ENCODE measurements around the gene GNG12.

Gene GNG12

DNA sequence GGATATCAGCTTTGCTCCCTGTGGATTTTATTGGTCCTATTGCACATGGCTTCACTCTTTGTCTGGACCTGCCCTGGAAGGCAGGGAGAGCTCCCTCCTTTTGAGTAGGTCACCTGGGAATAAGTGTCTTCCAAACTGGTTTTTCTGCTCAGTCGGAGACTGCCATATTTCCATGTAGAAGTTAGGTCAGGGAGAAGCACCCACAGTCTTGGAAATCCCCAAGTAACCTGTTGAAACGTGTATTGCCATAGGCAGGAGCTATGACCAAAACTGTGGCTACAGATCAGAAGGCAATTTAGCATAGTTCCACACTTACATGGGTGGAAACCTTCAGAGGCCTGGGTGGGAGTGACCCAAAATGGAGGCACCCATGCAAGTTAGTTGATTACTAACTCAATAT, 3.5 kb upstream of the GNG12 start:
- no peaks in the 10 kb centered on the region for H3K36me3 ChIP-seq (ENCODE audit: insufficient read depth)

DNA sequence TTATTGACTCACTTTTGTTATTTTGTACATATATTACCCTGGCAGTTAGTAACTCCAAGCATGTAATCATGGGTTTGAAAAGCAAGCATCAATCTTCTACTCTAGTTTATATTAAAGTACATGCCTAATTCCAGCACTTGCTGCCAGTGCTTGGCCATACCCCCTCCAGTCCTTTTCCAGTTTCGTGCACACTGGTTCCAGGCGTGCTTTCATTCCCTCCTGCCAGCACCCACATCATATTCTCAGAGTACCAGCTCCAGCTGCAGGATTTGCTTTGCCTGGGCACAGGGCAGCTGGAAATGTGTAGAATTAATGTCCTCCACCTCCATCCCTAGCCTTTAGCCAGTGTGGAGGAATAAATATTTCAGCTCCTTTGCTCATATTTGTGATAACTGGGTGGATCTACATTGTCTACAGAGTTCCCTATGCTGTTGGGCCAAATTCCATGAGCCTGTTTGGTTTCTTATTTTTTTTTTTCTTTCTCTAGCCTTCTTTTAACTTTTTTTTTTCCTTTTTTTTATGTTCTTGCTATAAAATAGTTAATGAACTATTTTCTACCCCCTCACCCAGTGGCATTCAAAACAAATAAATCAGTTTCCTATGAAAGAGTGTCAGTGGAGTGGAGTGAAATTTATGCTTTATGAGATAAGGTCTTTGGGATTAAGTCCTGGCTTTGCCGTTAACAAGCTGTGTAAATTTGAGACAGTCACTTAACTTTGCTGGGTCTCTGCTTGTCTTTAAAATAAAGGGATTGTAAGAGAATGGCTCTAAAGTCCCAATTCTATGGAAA, 2.6 kb upstream of the GNG12 start:
- no peaks in the 10 kb centered on the region for H3K36me3 ChIP-seq (ENCODE audit: insufficient read depth)
- no peaks in the 10 kb centered on the region for H3K27me3 ChIP-seq (ENCODE audit: insufficient read depth, low read depth)
- no peak overlapping the region for H3K4me2 ChIP-seq
- no peak overlapping the region for H3K4me3 ChIP-seq (IDR thresholded peaks at IDR 0.05; ENCODE audit: insufficient read depth, low read depth, low read length)
- H4K20me1 ChIP-seq (ENCODE audit: insufficient read depth), result no peaks in the 10 kb centered on the region
- no peak overlapping the region for H3K9ac ChIP-seq
- no peaks in the 10 kb centered on the region for H3K79me2 ChIP-seq (ENCODE audit: insufficient read depth, low read depth)
- H3K4me1 ChIP-seq (ENCODE audit: low read depth, poor library complexity, severe bottlenecking), result no peaks in the 10 kb centered on the region
- no peak overlapping the region for H3K27ac ChIP-seq
- TF ChIP-seq, protein P1, sequence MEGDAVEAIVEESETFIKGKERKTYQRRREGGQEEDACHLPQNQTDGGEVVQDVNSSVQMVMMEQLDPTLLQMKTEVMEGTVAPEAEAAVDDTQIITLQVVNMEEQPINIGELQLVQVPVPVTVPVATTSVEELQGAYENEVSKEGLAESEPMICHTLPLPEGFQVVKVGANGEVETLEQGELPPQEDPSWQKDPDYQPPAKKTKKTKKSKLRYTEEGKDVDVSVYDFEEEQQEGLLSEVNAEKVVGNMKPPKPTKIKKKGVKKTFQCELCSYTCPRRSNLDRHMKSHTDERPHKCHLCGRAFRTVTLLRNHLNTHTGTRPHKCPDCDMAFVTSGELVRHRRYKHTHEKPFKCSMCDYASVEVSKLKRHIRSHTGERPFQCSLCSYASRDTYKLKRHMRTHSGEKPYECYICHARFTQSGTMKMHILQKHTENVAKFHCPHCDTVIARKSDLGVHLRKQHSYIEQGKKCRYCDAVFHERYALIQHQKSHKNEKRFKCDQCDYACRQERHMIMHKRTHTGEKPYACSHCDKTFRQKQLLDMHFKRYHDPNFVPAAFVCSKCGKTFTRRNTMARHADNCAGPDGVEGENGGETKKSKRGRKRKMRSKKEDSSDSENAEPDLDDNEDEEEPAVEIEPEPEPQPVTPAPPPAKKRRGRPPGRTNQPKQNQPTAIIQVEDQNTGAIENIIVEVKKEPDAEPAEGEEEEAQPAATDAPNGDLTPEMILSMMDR (conservative IDR thresholded peaks at IDR 0.05; ENCODE audit: low read depth, low read length), result no peak
- H2AFZ ChIP-seq (ENCODE audit: low read depth), result no peak overlapping the region

More for the DNA sequence above, 3.5 kb upstream of the GNG12 start:
- Histone ChIP-seq H3K27ac (no peak overlapping the region), H4K20me1 (ENCODE audit: insufficient read depth) (no peaks in the 10 kb centered on the region), H3K79me2 (ENCODE audit: insufficient read depth, low read depth) (no peaks in the 10 kb centered on the region), H3K27me3 (ENCODE audit: insufficient read depth, low read depth) (no peaks in the 10 kb centered on the region), H3K9ac (no peak overlapping the region), H3K4me1 (ENCODE audit: low read depth, poor library complexity, severe bottlenecking) (no peaks in the 10 kb centered on the region), H3K4me2 (no peak overlapping the region), H2AFZ (ENCODE audit: low read depth) (no peak overlapping the region), H3K4me3 (IDR thresholded peaks at IDR 0.05; ENCODE audit: insufficient read depth, low read depth, low read length) (no peak overlapping the region)
- TF ChIP-seq, protein P1 (conservative IDR thresholded peaks at IDR 0.05; ENCODE audit: low read depth, low read length), result no peak

GRCh38 chr1:67834246-67834877, 1.1 kb upstream of the GNG12 start:
- Histone ChIP-seq H3K79me2 (ENCODE audit: insufficient read depth, low read depth) (no peaks in the 10 kb centered on the region), H2AFZ (ENCODE audit: low read depth) (no peak overlapping the region), H3K9ac (no peak overlapping the region), H3K4me2 (no peak overlapping the region), H3K4me1 (ENCODE audit: low read depth, poor library complexity, severe bottlenecking) (no peaks in the 10 kb centered on the region), H3K36me3 (ENCODE audit: insufficient read depth) (no peaks in the 10 kb centered on the region), H3K27ac (no peak overlapping the region), H4K20me1 (ENCODE audit: insufficient read depth) (no peaks in the 10 kb centered on the region), H3K4me3 (IDR thresholded peaks at IDR 0.05; ENCODE audit: insufficient read depth, low read depth, low read length) (no peak overlapping the region), H3K27me3 (ENCODE audit: insufficient read depth, low read depth) (no peaks in the 10 kb centered on the region)
- TF ChIP-seq, protein P1 (conservative IDR thresholded peaks at IDR 0.05; ENCODE audit: low read depth, low read length), result no peak

DNA sequence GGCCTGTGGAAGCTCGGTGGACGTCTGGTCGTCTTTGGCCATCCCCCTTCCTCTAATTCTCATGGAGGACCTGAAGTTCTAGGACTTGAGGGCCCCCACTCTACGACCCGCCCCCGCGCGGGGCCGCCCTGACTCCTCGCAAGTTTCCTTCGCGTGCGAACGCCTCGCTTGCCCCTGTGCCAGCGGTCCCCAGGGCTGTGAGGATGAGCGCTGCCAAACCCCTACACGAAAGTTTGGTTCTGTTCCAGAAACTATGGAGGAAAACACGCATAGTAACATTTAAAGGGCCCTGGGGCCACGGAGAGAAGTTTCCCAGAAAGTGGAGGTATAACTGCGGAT, 304 bp upstream of the GNG12 start:
- H3K9ac ChIP-seq, result no peak overlapping the region
- H3K79me2 ChIP-seq (ENCODE audit: insufficient read depth, low read depth), result no peaks in the 10 kb centered on the region
- H3K4me1 ChIP-seq (ENCODE audit: low read depth, poor library complexity, severe bottlenecking), result no peaks in the 10 kb centered on the region
- H3K36me3 ChIP-seq (ENCODE audit: insufficient read depth), result no peaks in the 10 kb centered on the region
- TF ChIP-seq, protein P1 (conservative IDR thresholded peaks at IDR 0.05; ENCODE audit: low read depth, low read length), result no peak
- H3K4me3 ChIP-seq (IDR thresholded peaks at IDR 0.05; ENCODE audit: insufficient read depth, low read depth, low read length), result no peak overlapping the region
- no peak overlapping the region for H3K27ac ChIP-seq
- no peaks in the 10 kb centered on the region for H4K20me1 ChIP-seq (ENCODE audit: insufficient read depth)
- H3K4me2 ChIP-seq, result peak overlapping the region; percentile 45; the same call in 1 of the 2 replicates
- H3K27me3 ChIP-seq (ENCODE audit: insufficient read depth, low read depth), result no peaks in the 10 kb centered on the region
- peak overlapping the region; percentile 82; the same call in 1 of the 2 replicates for H2AFZ ChIP-seq (ENCODE audit: low read depth)
